Right lobe of liver (tissue), 4 donors: ENCODE results near the gene CUX1.

Experiments
- CTCF ChIP-seq, 4 donors: fragments of 200-600 bp in 3 of 4; fragments of 450-650 bp in 1 of 4; IDR thresholded peaks; one replicate each; pipeline versions ENCODE4 v1.5.1 to v1.8.0; 2016 to 2022; ENCODE audit warnings: antibody characterized with exemption in 4 of 4, mild to moderate bottlenecking in 2 of 4
- POLR2A ChIP-seq: fragments of 450-650 bp; IDR thresholded peaks from one replicate; pipeline ENCODE4 v1.6.1; 2017; ENCODE audit warnings: antibody characterized with exemption, mild to moderate bottlenecking
- donor health status: DM: no; HTN: no; CAD: no.
- donor health status: DM: no; HTN: no; CAD: no.
- donor health status: DM: no; HTN: yes; CAD: no.

- TF ChIP-seq CTCF (IDR thresholded peaks at IDR 0.05) (no peak), POLR2A (no peak)
Measured at GRCh38 chr7:101927389-101927788, 110.0 kb downstream of the CUX1 start.
